ENCODE measurements around the gene PTPRN2.

- TF ChIP-seq NRF1 (IDR thresholded peaks at IDR 0.05; ENCODE audit: low read depth, low read length), result no peak
- no peak for TF ChIP-seq CTCF (IDR thresholded peaks at IDR 0.05; ENCODE audit: control extremely low read depth in 1 of 3, insufficient read depth in 1 of 3, low read depth in 1 of 3, low read length in 3 of 3)
- no peak for TF ChIP-seq EZH2 (IDR thresholded peaks at IDR 0.05; ENCODE audit: low read depth, low read length, severe bottlenecking)
- no peak for TF ChIP-seq ATF3 (IDR thresholded peaks at IDR 0.05; ENCODE audit: insufficient read depth, low read depth, low read length)
- no peak for TF ChIP-seq CREB1 (IDR thresholded peaks at IDR 0.05)
- no peak for TF ChIP-seq RXRA (IDR thresholded peaks at IDR 0.05; ENCODE audit: insufficient read depth, low read depth, low read length)
- no peak for TF ChIP-seq POLR2AphosphoS5 (IDR thresholded peaks at IDR 0.05; ENCODE audit: low read depth, low read length)
- TF ChIP-seq KDM1A (IDR thresholded peaks at IDR 0.05; ENCODE audit: borderline replicate concordance, low read length), result no peak
- no peak for TF ChIP-seq POLR2A (IDR thresholded peaks at IDR 0.05; ENCODE audit: control extremely low read depth in 1 of 2, low read depth in 2 of 2, low read length in 2 of 2)
- no peak for TF ChIP-seq SIN3A (conservative IDR thresholded peaks at IDR 0.05 in 1 of 2, IDR thresholded peaks at IDR 0.05 in 1 of 2; ENCODE audit: low read depth in 1 of 2, low read length in 2 of 2)
- TF ChIP-seq USF2 (IDR thresholded peaks at IDR 0.05; ENCODE audit: low read length), result no peak
- TF ChIP-seq EP300 (IDR thresholded peaks at IDR 0.05; ENCODE audit: borderline replicate concordance in 1 of 2, low read depth in 2 of 2, low read length in 2 of 2), result no peak
Measured at GRCh38 chr7:158386866-158387545, 200.6 kb downstream of the PTPRN2 start.

Data from H1 (cell line).